ENCODE results near the gene CHST12.
"Not testable (repeated sequence)": the region's sequence is repeated elsewhere in the genome, so short reads cannot be mapped to it uniquely, and the experiment has no call there.

Gene CHST12

GRCh38 chr7:2379821-2380450 is 23.5 kb upstream of the CHST12 start:
- no peaks in the 10 kb centered on the region for H3K27me3 ChIP-seq (ENCODE audit: control insufficient read depth, insufficient read depth, low read length)
- H3K9me3 ChIP-seq (ENCODE audit: control insufficient read depth, insufficient read depth, low read length) = no peaks in the 10 kb centered on the region
- H3K36me3 ChIP-seq (ENCODE audit: control insufficient read depth, insufficient read depth, low read length) = peaks cover 64% of the 10 kb centered on the region
- no peak overlapping the region for H3K9ac ChIP-seq (ENCODE audit: low read depth, low read length)
- H3K4me3 ChIP-seq (ENCODE audit: low read depth, low read length) = no peak overlapping the region
- no peaks in the 10 kb centered on the region for H3K4me1 ChIP-seq (ENCODE audit: control insufficient read depth, insufficient read depth, low read length)

- Histone ChIP-seq H3K4me3 (ENCODE audit: low read depth, low read length) (no peak overlapping the region), H3K27me3 (ENCODE audit: control insufficient read depth, insufficient read depth, low read length) (no peaks in the 10 kb centered on the region), H3K36me3 (ENCODE audit: control insufficient read depth, insufficient read depth, low read length) (peaks cover 59% of the 10 kb centered on the region), H3K4me1 (ENCODE audit: control insufficient read depth, insufficient read depth, low read length) (no peaks in the 10 kb centered on the region), H3K9me3 (ENCODE audit: control insufficient read depth, insufficient read depth, low read length) (no peaks in the 10 kb centered on the region), H3K9ac (ENCODE audit: low read depth, low read length) (no peak overlapping the region)
These were observed 22.9 kb upstream of the CHST12 start for GRCh38 chr7:2380461-2380860.

GRCh38 chr7:2381227-2381626 is 22.2 kb upstream of the CHST12 start:
- no peak overlapping the region for H3K9ac ChIP-seq (ENCODE audit: low read depth, low read length)
- H3K4me1 ChIP-seq (ENCODE audit: control insufficient read depth, insufficient read depth, low read length) = no peaks in the 10 kb centered on the region
- no peak overlapping the region for H3K4me3 ChIP-seq (ENCODE audit: low read depth, low read length)
- no peaks in the 10 kb centered on the region for H3K27me3 ChIP-seq (ENCODE audit: control insufficient read depth, insufficient read depth, low read length)
- H3K36me3 ChIP-seq (ENCODE audit: control insufficient read depth, insufficient read depth, low read length) = peaks cover 52% of the 10 kb centered on the region
- H3K9me3 ChIP-seq (ENCODE audit: control insufficient read depth, insufficient read depth, low read length) = no peaks in the 10 kb centered on the region

GRCh38 chr7:2381881-2382509 is 21.4 kb upstream of the CHST12 start:
- no peak overlapping the region for H3K4me3 ChIP-seq (ENCODE audit: low read depth, low read length)
- H3K27me3 ChIP-seq (ENCODE audit: control insufficient read depth, insufficient read depth, low read length) = no peaks in the 10 kb centered on the region
- no peak overlapping the region for H3K9ac ChIP-seq (ENCODE audit: low read depth, low read length)
- peaks cover 44% of the 10 kb centered on the region for H3K36me3 ChIP-seq (ENCODE audit: control insufficient read depth, insufficient read depth, low read length)
- no peaks in the 10 kb centered on the region for H3K9me3 ChIP-seq (ENCODE audit: control insufficient read depth, insufficient read depth, low read length)
- no peaks in the 10 kb centered on the region for H3K4me1 ChIP-seq (ENCODE audit: control insufficient read depth, insufficient read depth, low read length)

- H3K4me3 ChIP-seq (ENCODE audit: low read depth, low read length) = no peak overlapping the region
- H3K4me1 ChIP-seq (ENCODE audit: control insufficient read depth, insufficient read depth, low read length) = no peaks in the 10 kb centered on the region
- H3K36me3 ChIP-seq (ENCODE audit: control insufficient read depth, insufficient read depth, low read length) = peaks cover 35% of the 10 kb centered on the region
- no peaks in the 10 kb centered on the region for H3K27me3 ChIP-seq (ENCODE audit: control insufficient read depth, insufficient read depth, low read length)
- H3K9ac ChIP-seq (ENCODE audit: low read depth, low read length) = no peak overlapping the region
- H3K9me3 ChIP-seq (ENCODE audit: control insufficient read depth, insufficient read depth, low read length) = no peaks in the 10 kb centered on the region
These were observed 19.7 kb upstream of the CHST12 start for GRCh38 chr7:2383543-2384274.

- H3K27me3 ChIP-seq (ENCODE audit: control insufficient read depth, insufficient read depth, low read length) = no peaks in the 10 kb centered on the region
- H3K4me1 ChIP-seq (ENCODE audit: control insufficient read depth, insufficient read depth, low read length) = no peaks in the 10 kb centered on the region
- no peak overlapping the region for H3K4me3 ChIP-seq (ENCODE audit: low read depth, low read length)
- no peaks in the 10 kb centered on the region for H3K9me3 ChIP-seq (ENCODE audit: control insufficient read depth, insufficient read depth, low read length)
- peaks cover 26% of the 10 kb centered on the region for H3K36me3 ChIP-seq (ENCODE audit: control insufficient read depth, insufficient read depth, low read length)
- H3K9ac ChIP-seq (ENCODE audit: low read depth, low read length) = no peak overlapping the region
These were observed 18.8 kb upstream of the CHST12 start for GRCh38 chr7:2384354-2385243.

- H3K36me3 ChIP-seq (ENCODE audit: control insufficient read depth, insufficient read depth, low read length) = peaks cover 12% of the 10 kb centered on the region
- H3K4me3 ChIP-seq (ENCODE audit: low read depth, low read length); H3K9ac ChIP-seq (ENCODE audit: low read depth, low read length); H3K4me1 ChIP-seq (ENCODE audit: control insufficient read depth, insufficient read depth, low read length); H3K27me3 ChIP-seq (ENCODE audit: control insufficient read depth, insufficient read depth, low read length); H3K9me3 ChIP-seq (ENCODE audit: control insufficient read depth, insufficient read depth, low read length): not testable (repeated sequence)
These were observed 17.3 kb upstream of the CHST12 start for GRCh38 chr7:2386122-2386521.

- Histone ChIP-seq H3K4me1 (ENCODE audit: control insufficient read depth, insufficient read depth, low read length) (no peaks in the 10 kb centered on the region), H3K27me3 (ENCODE audit: control insufficient read depth, insufficient read depth, low read length) (no peaks in the 10 kb centered on the region), H3K9ac (ENCODE audit: low read depth, low read length) (no peak overlapping the region)
These were observed 16.3 kb upstream of the CHST12 start for GRCh38 chr7:2386964-2387669.

GRCh38 chr7:2387897-2388636 is 15.3 kb upstream of the CHST12 start:
- Histone ChIP-seq H3K27me3 (ENCODE audit: control insufficient read depth, insufficient read depth, low read length) (no peaks in the 10 kb centered on the region), H3K9ac (ENCODE audit: low read depth, low read length) (no peak overlapping the region), H3K9me3 (ENCODE audit: control insufficient read depth, insufficient read depth, low read length) (no peaks in the 10 kb centered on the region), H3K4me3 (ENCODE audit: low read depth, low read length) (no peak overlapping the region), H3K4me1 (ENCODE audit: control insufficient read depth, insufficient read depth, low read length) (no peaks in the 10 kb centered on the region), H3K36me3 (ENCODE audit: control insufficient read depth, insufficient read depth, low read length) (peaks cover 3% of the 10 kb centered on the region)

More at GRCh38 chr7:2386964-2387669, 16.3 kb upstream of the CHST12 start:
- Histone ChIP-seq H3K36me3 (ENCODE audit: control insufficient read depth, insufficient read depth, low read length) (peaks cover 4% of the 10 kb centered on the region), H3K4me3 (ENCODE audit: low read depth, low read length) (no peak overlapping the region), H3K9me3 (ENCODE audit: control insufficient read depth, insufficient read depth, low read length) (no peaks in the 10 kb centered on the region)

- Histone ChIP-seq H3K4me1 (ENCODE audit: control insufficient read depth, insufficient read depth, low read length) (no peaks in the 10 kb centered on the region), H3K36me3 (ENCODE audit: control insufficient read depth, insufficient read depth, low read length) (peaks cover 3% of the 10 kb centered on the region), H3K9me3 (ENCODE audit: control insufficient read depth, insufficient read depth, low read length) (no peaks in the 10 kb centered on the region), H3K4me3 (ENCODE audit: low read depth, low read length) (no peak overlapping the region), H3K27me3 (ENCODE audit: control insufficient read depth, insufficient read depth, low read length) (no peaks in the 10 kb centered on the region), H3K9ac (ENCODE audit: low read depth, low read length) (no peak overlapping the region)
These were observed 14.8 kb upstream of the CHST12 start for GRCh38 chr7:2388637-2388954.

All from iPS-15b (cell line).